ENCODE measurements around the gene BZW1. TPM values are rescaled to one million over a fixed set of nuclear protein-coding genes. Genes with fewer than 3 reads are reported as not detected.

Gene BZW1
- total RNA-seq (100 to 1,000 TPM; 238 to 284 TPM), polyA plus RNA-seq (ENCODE audit: insufficient read depth, low read depth, low replicate concordance) (267 TPM)
- long read RNA-seq, donor 1, full-length matches to known transcripts = 70 of 426 reads
- long read RNA-seq, donor 1, partial matches to known transcripts = 264 of 426 reads
- long read RNA-seq, donor 1, other reads (novel, unspliced or antisense) = 92 of 426 reads
- long read RNA-seq, donor 2, full-length matches to known transcripts = 54 of 255 reads
- long read RNA-seq, donor 2, partial matches to known transcripts = 143 of 255 reads
- long read RNA-seq, donor 2, other reads (novel, unspliced or antisense) = 58 of 255 reads

DNA sequence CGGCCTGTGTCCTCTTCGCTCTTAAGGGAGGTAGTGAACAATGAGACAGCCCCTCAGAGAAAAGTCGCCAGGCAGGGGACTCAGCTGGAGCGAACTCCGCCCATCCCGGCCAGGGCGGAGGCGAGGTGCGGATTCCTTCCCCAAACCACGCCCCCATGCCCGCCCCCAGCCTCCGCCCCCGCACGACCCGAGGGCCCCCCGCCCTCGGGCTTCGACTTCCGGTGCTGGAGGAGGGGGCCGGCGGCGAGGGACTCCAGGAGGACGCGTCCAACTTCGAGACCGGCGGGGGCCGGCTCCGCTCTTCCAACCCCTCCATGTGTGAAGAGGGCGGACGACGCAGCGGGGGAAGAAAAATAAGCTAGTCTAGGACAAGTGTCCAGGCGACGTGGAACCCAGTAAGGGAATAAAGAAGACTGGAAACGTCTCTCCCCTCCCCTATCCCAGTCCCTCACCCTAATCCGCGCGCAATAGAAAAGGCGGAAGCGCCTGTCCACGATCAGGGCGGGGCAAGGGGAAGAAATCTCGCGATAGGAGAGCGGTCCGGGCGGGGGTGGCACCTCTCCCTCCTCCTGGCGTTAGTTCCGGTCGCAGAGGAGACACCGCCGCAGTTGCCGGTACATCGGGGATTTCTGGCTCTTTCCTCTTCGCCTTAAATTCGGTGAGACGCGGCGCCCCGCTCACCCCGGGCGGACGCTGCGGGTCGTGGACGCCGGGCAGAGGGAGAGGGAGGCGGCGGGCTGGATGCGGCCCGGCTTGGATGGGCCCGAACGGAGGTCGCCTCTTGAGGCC, at the start of gene BZW1:
TSS of gene BZW1 (plus strand) at position 578 of the 789 bp plus-strand sequence. CDS start 1,308 bp downstream, outside the sequence.
- H3K4me1 ChIP-seq = peaks cover 18% of the 10 kb centered on the region
- intact Hi-C loops (cut with DNase I; ENCODE audit: low total_unique reads) = loop anchor here (5.0 kb wide), 1 partner anchor 46 kb away; no protein-coding TSS in a partner anchor
- H3K9me3 ChIP-seq = no peaks in the 10 kb centered on the region
- WGBS, 2 donors = 1% methylated on average over 34 to 64 of the region's 75 CpGs
- peak within 1 kb of the TSS; percentile 96 to 97 for H3K27ac ChIP-seq
- H3K4me3 ChIP-seq = peak within 1 kb of the TSS; percentile 92 to 95
- H3K36me3 ChIP-seq (ENCODE audit: low read depth, missing control alignments) = no peaks in the 10 kb centered on the region
- DNase-seq = peak; percentile 96
- no peaks in the 10 kb centered on the region for H3K27me3 ChIP-seq
- TF ChIP-seq, protein P1, sequence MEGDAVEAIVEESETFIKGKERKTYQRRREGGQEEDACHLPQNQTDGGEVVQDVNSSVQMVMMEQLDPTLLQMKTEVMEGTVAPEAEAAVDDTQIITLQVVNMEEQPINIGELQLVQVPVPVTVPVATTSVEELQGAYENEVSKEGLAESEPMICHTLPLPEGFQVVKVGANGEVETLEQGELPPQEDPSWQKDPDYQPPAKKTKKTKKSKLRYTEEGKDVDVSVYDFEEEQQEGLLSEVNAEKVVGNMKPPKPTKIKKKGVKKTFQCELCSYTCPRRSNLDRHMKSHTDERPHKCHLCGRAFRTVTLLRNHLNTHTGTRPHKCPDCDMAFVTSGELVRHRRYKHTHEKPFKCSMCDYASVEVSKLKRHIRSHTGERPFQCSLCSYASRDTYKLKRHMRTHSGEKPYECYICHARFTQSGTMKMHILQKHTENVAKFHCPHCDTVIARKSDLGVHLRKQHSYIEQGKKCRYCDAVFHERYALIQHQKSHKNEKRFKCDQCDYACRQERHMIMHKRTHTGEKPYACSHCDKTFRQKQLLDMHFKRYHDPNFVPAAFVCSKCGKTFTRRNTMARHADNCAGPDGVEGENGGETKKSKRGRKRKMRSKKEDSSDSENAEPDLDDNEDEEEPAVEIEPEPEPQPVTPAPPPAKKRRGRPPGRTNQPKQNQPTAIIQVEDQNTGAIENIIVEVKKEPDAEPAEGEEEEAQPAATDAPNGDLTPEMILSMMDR (IDR thresholded peaks at IDR 0.05) = no peak
- TF ChIP-seq POLR2A (IDR thresholded peaks at IDR 0.05) = peak; percentile 76

DNA sequence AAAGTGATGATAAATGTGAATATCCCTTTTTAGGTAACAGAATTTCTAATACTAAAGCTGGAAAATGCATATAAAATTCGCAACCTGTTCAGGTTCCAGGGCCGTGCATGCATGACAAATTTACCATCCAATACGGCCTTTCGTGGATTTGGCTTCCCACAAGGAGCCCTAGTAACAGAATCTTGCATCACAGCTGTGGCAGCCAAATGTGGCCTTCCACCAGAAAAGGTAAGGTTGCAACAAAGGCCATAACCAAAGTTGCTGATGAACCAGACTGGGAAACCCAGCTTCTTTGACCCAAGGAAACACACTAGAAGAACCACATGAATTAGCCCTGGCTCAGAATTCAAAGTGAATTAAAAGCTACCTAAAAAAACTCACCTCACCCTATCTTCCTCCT, 49.6 kb upstream of the BZW1 start:
- Histone ChIP-seq H3K9me3 (no peaks in the 10 kb centered on the region), H3K36me3 (ENCODE audit: low read depth, missing control alignments) (no peaks in the 10 kb centered on the region), H3K27ac (no peak overlapping the region), H3K27me3 (no peaks in the 10 kb centered on the region), H3K4me1 (no peaks in the 10 kb centered on the region), H3K4me3 (no peak overlapping the region)
- no peak for DNase-seq
- intact Hi-C loops (cut with DNase I; ENCODE audit: low total_unique reads) = no loop called here
- no peak for TF ChIP-seq POLR2A (IDR thresholded peaks at IDR 0.05)
- TF ChIP-seq, protein P1 (IDR thresholded peaks at IDR 0.05) = no peak
- WGBS, 2 donors = 82 to 97% methylated on average over 4 of the region's 4 CpGs

DNA sequence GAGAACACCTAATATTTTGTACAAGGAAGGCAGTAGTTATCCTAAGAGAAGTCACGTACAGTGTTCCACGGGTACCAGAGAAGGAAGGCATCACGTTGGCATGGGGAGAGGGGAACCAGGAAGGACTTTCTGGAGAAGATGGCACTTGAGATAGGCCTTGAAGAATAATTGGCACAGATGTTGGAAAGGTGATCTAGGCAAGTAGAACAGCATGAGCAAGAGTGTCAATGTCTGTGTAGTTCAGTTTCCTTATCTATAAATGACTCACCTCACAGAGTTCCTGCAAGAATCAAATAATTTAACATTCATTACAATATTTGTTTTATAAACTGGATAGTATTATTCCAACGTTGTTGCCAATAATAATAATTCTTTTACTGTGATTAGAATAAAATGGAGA, 48.3 kb upstream of the BZW1 start:
- Histone ChIP-seq H3K4me3 (no peak overlapping the region), H3K4me1 (no peaks in the 10 kb centered on the region), H3K27ac (no peak overlapping the region), H3K9me3 (no peaks in the 10 kb centered on the region), H3K27me3 (no peaks in the 10 kb centered on the region), H3K36me3 (ENCODE audit: low read depth, missing control alignments) (no peaks in the 10 kb centered on the region)
- intact Hi-C loops (cut with DNase I; ENCODE audit: low total_unique reads) = no loop called here
- no peak for DNase-seq
- WGBS, 2 donors = 80 to 85% methylated on average over 4 of the region's 4 CpGs
- TF ChIP-seq POLR2A (IDR thresholded peaks at IDR 0.05) = no peak
- TF ChIP-seq, protein P1 (IDR thresholded peaks at IDR 0.05) = no peak

DNA sequence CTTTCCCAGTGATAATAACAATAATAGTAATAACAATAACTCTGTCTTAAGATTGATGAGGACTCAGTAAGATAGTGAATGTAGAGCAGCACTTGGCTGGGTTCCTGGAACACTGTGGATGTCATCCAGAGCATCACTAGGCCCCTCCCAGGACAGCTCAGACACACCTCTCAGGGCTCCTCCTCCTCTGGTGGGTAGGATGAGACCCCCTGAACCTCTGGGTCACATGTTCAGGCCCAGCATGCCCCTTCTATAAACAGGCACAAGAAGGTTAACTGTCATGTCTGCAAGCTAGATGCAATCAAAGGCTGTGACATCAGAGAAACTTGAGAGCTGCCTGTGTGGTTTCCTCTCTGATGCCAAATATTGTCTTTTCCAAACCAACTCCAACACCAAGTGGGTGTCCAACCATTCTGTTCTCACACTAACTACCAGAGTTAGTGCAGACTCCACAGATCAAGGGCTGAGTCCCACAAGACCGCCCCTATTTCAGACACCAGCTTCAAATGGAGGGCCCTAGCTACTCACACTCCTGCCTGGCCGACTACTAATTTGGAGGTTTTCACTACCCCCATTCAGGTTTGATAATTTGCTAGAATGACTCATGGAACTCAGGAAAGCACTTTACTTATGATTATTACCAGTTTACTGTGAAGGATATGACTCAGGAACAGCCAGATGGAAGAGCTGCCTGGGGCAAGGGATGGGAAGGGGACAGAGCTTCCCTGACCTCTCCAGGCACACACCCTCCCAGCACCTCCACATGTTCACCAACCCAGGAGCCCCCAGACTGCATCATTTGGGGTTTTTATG, 46.4 kb upstream of the BZW1 start:
- Histone ChIP-seq H3K36me3 (ENCODE audit: low read depth, missing control alignments) (no peaks in the 10 kb centered on the region), H3K27ac (no peak overlapping the region), H3K4me3 (no peak overlapping the region), H3K4me1 (no peaks in the 10 kb centered on the region), H3K9me3 (no peaks in the 10 kb centered on the region), H3K27me3 (no peaks in the 10 kb centered on the region)
- DNase-seq = no peak
- intact Hi-C loops (cut with DNase I; ENCODE audit: low total_unique reads) = no loop called here
- TF ChIP-seq POLR2A (IDR thresholded peaks at IDR 0.05) = no peak
- TF ChIP-seq, protein P1 (IDR thresholded peaks at IDR 0.05) = no peak
- 86 to 95% methylated on average over 2 of the region's 2 CpGs for WGBS, 2 donors
